GM19240 (cell line): ENCODE measurements around the gene SORT1.
"Not testable (repeated sequence)": the region's sequence is repeated elsewhere in the genome, so short reads cannot be mapped to it uniquely, and the experiment has no call there.

ENCODE experiments used
- DNase-seq: peaks from one replicate; pipeline ENCODE4 v3.0.0; 2011; ENCODE audit warnings: low spot score; ENCODE audit not compliant: insufficient read length

The SORT1 gene

GRCh38 chr1:109341944-109342930 lies 55.5 kb downstream of the SORT1 start:
- no peak for DNase-seq

GRCh38 chr1:109338608-109339007 lies 59.1 kb downstream of the SORT1 start:
- no peak for DNase-seq

GRCh38 chr1:109338091-109338490 lies 59.6 kb downstream of the SORT1 start:
- DNase-seq: no peak

- no peak for DNase-seq
These were observed 62.6 kb downstream of the SORT1 start for GRCh38 chr1:109335091-109335490.

- no peak for DNase-seq
These were observed 66.6 kb downstream of the SORT1 start for GRCh38 chr1:109331113-109331512.

- DNase-seq: no peak
These were observed 70.4 kb downstream of the SORT1 start for GRCh38 chr1:109327285-109327684.

- DNase-seq: no peak
These were observed 74.7 kb downstream of the SORT1 start for GRCh38 chr1:109322974-109323373.

GRCh38 chr1:109319114-109319513 lies 78.6 kb downstream of the SORT1 start:
- DNase-seq: no peak

GRCh38 chr1:109316506-109316905 lies 81.2 kb downstream of the SORT1 start:
- DNase-seq: no peak

GRCh38 chr1:109315288-109315687 lies 82.4 kb downstream of the SORT1 start:
- no peak for DNase-seq

GRCh38 chr1:109314795-109315194 lies 82.9 kb downstream of the SORT1 start:
- no peak for DNase-seq

GRCh38 chr1:109312978-109313775 lies 84.5 kb downstream of the SORT1 start:
- no peak for DNase-seq

- no peak for DNase-seq
These were observed 85.5 kb downstream of the SORT1 start for GRCh38 chr1:109312246-109312645.

GRCh38 chr1:109309347-109309746 lies 88.4 kb downstream of the SORT1 start:
- no peak for DNase-seq

- no peak for DNase-seq
These were observed 90.3 kb downstream of the SORT1 start for GRCh38 chr1:109307274-109308021.

GRCh38 chr1:109306832-109307273 lies 90.9 kb downstream of the SORT1 start, which contains the start of gene MYBPHL:
Gene MYBPHL, minus strand, starts transcription at chr1:109307011. Its CDS starts 20 bp downstream, at chr1:109306991.
- DNase-seq: no peak

GRCh38 chr1:109305991-109306390 lies 91.7 kb downstream of the SORT1 start:
- not testable (repeated sequence) for DNase-seq

- DNase-seq: no peak
These were observed 93.3 kb downstream of the SORT1 start for GRCh38 chr1:109304226-109304920.

GRCh38 chr1:109301874-109302273 lies 95.8 kb downstream of the SORT1 start:
- DNase-seq: no peak

- DNase-seq: no peak
These were observed 97.0 kb downstream of the SORT1 start for GRCh38 chr1:109300650-109301151.
